H1 (cell line): ENCODE data around the gene FGF10. TPM values are rescaled to one million over a fixed set of nuclear protein-coding genes. Genes with fewer than 3 reads are reported as not detected.

ENCODE experiments used
- CTCF ChIA-PET: fragments of 300-600 bp; sonication (Branson Sonifier 250); formaldehyde crosslinking; loops from one replicate; lab custom pipeline; 2021; ENCODE audit not compliant: partially characterized antibody; lab: Charles Lee
- POLR2A ChIA-PET: fragments of 300-600 bp; sonication (Branson Sonifier 250); formaldehyde crosslinking; loops from one replicate; lab custom pipeline; 2021; ENCODE audit warnings: inconsistent platforms; ENCODE audit not compliant: partially characterized antibody; lab: Charles Lee
- DNase-seq, 2 experiments: peaks; one replicate each; pipeline versions ENCODE4 v3.0.0 to v3.0.0-alpha.2; 2010 to 2022; ENCODE audit warnings: low spot score in 2 of 2, low read depth in 1 of 2, mixed read lengths in 1 of 2
- FAIRE-seq: peaks from 2 replicates; lab custom pipeline; 2011; peaks lifted over from hg19 to GRCh38; lab: Jason Lieb, UNC
- H2AFZ ChIP-seq: 2 replicates; pipeline ENCODE4 v1.8.1; 2012; ENCODE audit warnings: low read length, inconsistent platforms
- H2AK5ac ChIP-seq: 2 replicates; pipeline ENCODE4 v1.6.1; 2013; ENCODE audit warnings: low read depth, low read length
- H2BK120ac ChIP-seq: replicated peaks from 2 replicates; pipeline ENCODE3; 2013; ENCODE audit warnings: low read depth, low read length, inconsistent platforms
- H2BK12ac ChIP-seq: 2 replicates; pipeline ENCODE4 v1.6.1; 2013; ENCODE audit warnings: low read depth, low read length
- H2BK15ac ChIP-seq: 2 replicates; pipeline ENCODE4 v1.6.1; 2013; ENCODE audit warnings: low read length
- H2BK20ac ChIP-seq: 2 replicates; pipeline ENCODE4 v1.6.1; 2013; ENCODE audit warnings: low read length
- H2BK5ac ChIP-seq: 2 replicates; pipeline ENCODE4 v1.6.1; 2013; ENCODE audit warnings: low read depth, low read length
- H3K14ac ChIP-seq: 2 replicates; pipeline ENCODE4 v1.6.1; 2013; ENCODE audit warnings: inconsistent platforms; ENCODE audit not compliant: insufficient read length
- H3K18ac ChIP-seq: 2 replicates; pipeline ENCODE4 v1.6.1; 2013; ENCODE audit warnings: low read length; ENCODE audit errors: extremely low read depth
- H3K23ac ChIP-seq: 2 replicates; pipeline ENCODE4 v1.6.1; 2013; ENCODE audit warnings: inconsistent platforms; ENCODE audit not compliant: insufficient read length
- H3K23me2 ChIP-seq: 2 replicates; pipeline ENCODE4 v1.6.1; 2013; ENCODE audit warnings: low read depth, low read length
- H3K27ac ChIP-seq: 2 replicates; pipeline ENCODE4 v1.6.1; 2011; ENCODE audit warnings: low read depth, low read length, inconsistent platforms
- H3K27me3 ChIP-seq, 4 experiments: replicated peaks in 1 of 4; 1 replicate in 1 of 4; 2 replicates in 3 of 4; pipeline versions ENCODE4 v1.6.1 to v1.8.1; 2011 to 2013; ENCODE audit warnings: low read length in 3 of 4, mild to moderate bottlenecking in 3 of 4, inconsistent platforms in 2 of 4, mixed read lengths in 2 of 4, moderate library complexity in 1 of 4; ENCODE audit not compliant: control insufficient read depth in 3 of 4, insufficient read depth in 3 of 4; ENCODE audit errors: extremely low read depth in 1 of 4
- H3K36me3 ChIP-seq, 4 experiments: 2 replicates each; pipeline versions ENCODE4 v1.6.1 to v1.8.1; 2011 to 2013; ENCODE audit warnings: mild to moderate bottlenecking in 4 of 4, low read length in 3 of 4, moderate library complexity in 2 of 4, control low read depth in 1 of 4, inconsistent platforms in 1 of 4; ENCODE audit not compliant: insufficient read depth in 4 of 4, control insufficient read depth in 2 of 4
- H3K4ac ChIP-seq: replicated peaks from 2 replicates; pipeline ENCODE3; 2013; ENCODE audit warnings: low read length, low read depth, mixed read lengths, inconsistent platforms; ENCODE audit not compliant: insufficient read length
- H3K4me1 ChIP-seq, 4 experiments: replicated peaks in 1 of 4; 1 replicate in 1 of 4; 2 replicates in 3 of 4; pipeline versions ENCODE4 v1.6.1 to v1.8.1; 2011 to 2013; ENCODE audit warnings: low read length in 3 of 4, inconsistent platforms in 2 of 4, mixed read lengths in 1 of 4; ENCODE audit not compliant: insufficient read depth in 4 of 4, control insufficient read depth in 3 of 4
- H3K4me2 ChIP-seq, 2 experiments: 2 replicates each; pipeline versions ENCODE4 v1.6.1 to v1.8.1; 2011 to 2013; ENCODE audit warnings: low read depth in 2 of 2, low read length in 2 of 2, control low read depth in 1 of 2, inconsistent platforms in 1 of 2, mild to moderate bottlenecking in 1 of 2; ENCODE audit not compliant: insufficient read depth in 1 of 2
- H3K4me3 ChIP-seq, 4 experiments: fragments of 200-600, 300-600 bp in 1 of 4; sonication (generic), shearing (Covaris generic), sonication (Bioruptor Twin) in 1 of 4; 2 replicates each; pipeline versions ENCODE4 v1.5.1 to v1.8.1; 2011 to 2016; ENCODE audit warnings: low read length in 4 of 4, low read depth in 3 of 4, control low read depth in 2 of 4, inconsistent platforms in 2 of 4, mild to moderate bottlenecking in 2 of 4, mixed read lengths in 1 of 4, moderate library complexity in 1 of 4; ENCODE audit not compliant: insufficient read depth in 2 of 4; ENCODE audit errors: extremely low read depth in 1 of 4
- H3K56ac ChIP-seq: replicated peaks from 2 replicates; pipeline ENCODE3; 2013; ENCODE audit warnings: low read depth, mild to moderate bottlenecking, mixed read lengths, low read length, inconsistent platforms; ENCODE audit not compliant: insufficient read length
- H3K79me1 ChIP-seq: 2 replicates; pipeline ENCODE4 v1.6.1; 2013; ENCODE audit warnings: low read depth, low read length, control low read depth
- H3K79me2 ChIP-seq, 2 experiments: 2 replicates each; pipeline versions ENCODE4 v1.6.1 to v1.8.1; 2012 to 2013; ENCODE audit warnings: low read length in 2 of 2, mild to moderate bottlenecking in 2 of 2, inconsistent platforms in 1 of 2; ENCODE audit not compliant: insufficient read depth in 2 of 2, control insufficient read depth in 1 of 2
- H3K9ac ChIP-seq, 4 experiments: replicated peaks in 1 of 4; 1 replicate in 1 of 4; 2 replicates in 3 of 4; pipeline versions ENCODE4 v1.6.1 to v1.8.1; 2011 to 2013; ENCODE audit warnings: low read depth in 3 of 4, low read length in 3 of 4, control low read depth in 2 of 4, mild to moderate bottlenecking in 2 of 4, moderate library complexity in 2 of 4, inconsistent platforms in 1 of 4; ENCODE audit errors: extremely low read depth in 1 of 4
- H3K9me3 ChIP-seq, 2 experiments: 2 replicates each; pipeline versions ENCODE4 v1.6.1 to v1.8.1; 2012 to 2013; ENCODE audit warnings: mild to moderate bottlenecking in 2 of 2, moderate library complexity in 2 of 2, control low read depth in 1 of 2, inconsistent platforms in 1 of 2, low read depth in 1 of 2, low read length in 1 of 2, mixed read lengths in 1 of 2; ENCODE audit not compliant: insufficient read depth in 2 of 2
- H4K20me1 ChIP-seq, 2 experiments: replicated peaks in 1 of 2; 2 replicates each; pipeline versions ENCODE3 to v1.8.1; 2011 to 2013; ENCODE audit warnings: inconsistent platforms in 2 of 2, low read length in 2 of 2, mild to moderate bottlenecking in 1 of 2; ENCODE audit not compliant: insufficient read depth in 2 of 2, control insufficient read depth in 1 of 2
- H4K5ac ChIP-seq: 2 replicates; pipeline ENCODE4 v1.6.1; 2013; ENCODE audit warnings: low read length, low read depth, mixed read lengths, inconsistent platforms; ENCODE audit not compliant: insufficient read length
- H4K8ac ChIP-seq: 2 replicates; pipeline ENCODE4 v1.8.0; 2013; ENCODE audit warnings: mild to moderate bottlenecking, moderate library complexity, low read length, inconsistent platforms; ENCODE audit not compliant: insufficient read depth; ENCODE audit errors: extremely low read depth
- H4K91ac ChIP-seq: replicated peaks from 2 replicates; pipeline ENCODE3; 2013; ENCODE audit warnings: low read length, mixed read lengths, inconsistent platforms; ENCODE audit not compliant: insufficient read length
- ATF3 ChIP-seq: IDR thresholded peaks from 2 replicates; pipeline ENCODE4 v1.6.1; 2011; ENCODE audit warnings: low read depth, mild to moderate bottlenecking, low read length; ENCODE audit not compliant: insufficient read depth
- BCL11A ChIP-seq, 2 experiments: IDR thresholded peaks; one replicate each; pipeline ENCODE4 v1.6.1; 2011; ENCODE audit warnings: low read depth in 2 of 2, low read length in 2 of 2, mild to moderate bottlenecking in 2 of 2
- CBX5 ChIP-seq: fragments of 300-800, 300-1000 bp; sonication (generic); IDR thresholded peaks from 2 replicates; pipeline ENCODE4 v1.7.1; 2016; ENCODE audit warnings: antibody characterized with exemption, low read length, low read depth
- CBX8 ChIP-seq: fragments of 300-800, 300-1000 bp; sonication (generic); IDR thresholded peaks from 2 replicates; pipeline ENCODE4 v1.7.1; 2016; ENCODE audit warnings: low read depth, low read length, borderline replicate concordance
- FOSL1 ChIP-seq: IDR thresholded peaks from 2 replicates; pipeline ENCODE4 v1.6.1; 2011; ENCODE audit warnings: mild to moderate bottlenecking, low read depth, low read length, moderate library complexity; ENCODE audit not compliant: insufficient read depth
- HDAC6 ChIP-seq: IDR thresholded peaks from one replicate; pipeline ENCODE4 v1.7.1; 2012; ENCODE audit warnings: low read depth, mild to moderate bottlenecking, inconsistent platforms, low read length, moderate library complexity
- KDM1A ChIP-seq: fragments of 200-600, 300-600 bp; sonication (generic); IDR thresholded peaks from 2 replicates; pipeline ENCODE4 v1.7.1; 2016; ENCODE audit warnings: mild to moderate bottlenecking, low read length, borderline replicate concordance
- KDM4A ChIP-seq: IDR thresholded peaks from one replicate; pipeline ENCODE4 v1.7.1; 2012; ENCODE audit warnings: low read depth, mild to moderate bottlenecking, moderate library complexity, low read length, inconsistent platforms; ENCODE audit not compliant: severe bottlenecking
- MAFK ChIP-seq: IDR thresholded peaks from 2 replicates; pipeline ENCODE4 v1.6.1; 2012; ENCODE audit warnings: low read depth, mild to moderate bottlenecking, improper control_type of control experiment, low read length
- RXRA ChIP-seq: IDR thresholded peaks from 2 replicates; pipeline ENCODE4 v1.6.1; 2011; ENCODE audit warnings: low read depth, mild to moderate bottlenecking, low read length, moderate library complexity; ENCODE audit not compliant: insufficient read depth
- SRF ChIP-seq: IDR thresholded peaks from 2 replicates; pipeline ENCODE4 v1.6.1; 2011; ENCODE audit warnings: mild to moderate bottlenecking, low read depth, low read length, moderate library complexity
- TCF12 ChIP-seq: IDR thresholded peaks from 2 replicates; pipeline ENCODE4 v1.6.1; 2011; ENCODE audit warnings: low read depth, mild to moderate bottlenecking, low read length
- USF2 ChIP-seq: IDR thresholded peaks from 2 replicates; pipeline ENCODE4 v1.6.1; 2011; ENCODE audit warnings: low read length, improper control_type of control experiment
- WGBS, 2 experiments: shearing (Covaris generic) in 1 of 2; methylation state at CpG; one replicate each; pipeline versions ENCODE4 v1.1.6 to v1.1.7; 2013 to 2015; ENCODE audit warnings: low lambda C conversion rate in 2 of 2, mixed read lengths in 2 of 2, inconsistent platforms in 1 of 2, low coverage in 1 of 2, missing lambda C conversion rate in 1 of 2; ENCODE audit not compliant: insufficient replicate concordance in 2 of 2, insufficient coverage in 1 of 2, insufficient read length in 1 of 2; ENCODE audit errors: extremely low coverage in 1 of 2, missing lambda C conversion rate in 1 of 2; 5-methylcytosine and 5-hydroxymethylcytosine counted together
- polyA plus RNA-seq, 7 experiments: library from polyadenylated mRNA; depleted of rRNA in 3 of 7; stranded (reverse) in 5 of 7; unstranded in 2 of 7; fragments of >200 nt in 5 of 7; fragments of 200-250 nt in 2 of 7; gene quantifications; 1 replicate in 5 of 7; 2 replicates in 1 of 7; 4 replicates in 1 of 7; pipeline versions ENCODE4 v1.2.1 to v1.2.3, GENCODE V29; 2011 to 2013; ENCODE audit warnings: missing spikeins in 2 of 7, mixed read lengths in 2 of 7
- total RNA-seq: library from RNA; stranded (reverse); fragmentation: NEBNext Ultra II Directional; extraction: Animal tissue kit (Norgen Biotek cat#: 25700); gene quantifications from 2 replicates; pipeline ENCODE4 v1.2.1, GENCODE V29; 2021

FGF10 gene
- total and polyA plus RNA-seq, 2 of the 8 experiments (the other 6 are each of a cell fraction or from before 2014, with no cell fraction given), result 0.06 to 0.54 TPM

- ChIA-PET POLR2A (no interaction called here), CTCF (no interaction called here)
- H2BK120ac ChIP-seq, result no peak overlapping the region
- no peak overlapping the region for H4K8ac ChIP-seq
- no peaks in the 10 kb centered on the region for H3K36me3 ChIP-seq
- H3K4me3 ChIP-seq, result no peak overlapping the region
- H2BK20ac ChIP-seq, result no peak overlapping the region
- no peaks in the 10 kb centered on the region for H3K79me2 ChIP-seq
- H3K9me3 ChIP-seq, result no peaks in the 10 kb centered on the region
- no peak overlapping the region for H3K4ac ChIP-seq
- H3K18ac ChIP-seq, result no peak overlapping the region
- no peak overlapping the region for H3K56ac ChIP-seq
- no peak overlapping the region for H2AK5ac ChIP-seq
- H2AFZ ChIP-seq, result no peak overlapping the region
- WGBS, 2 experiments, result 92% methylated on average over 2 of the region's 2 CpGs; no CpG with 5 or more reads in 1 of the 2 experiments
- FAIRE-seq (no peak), DNase-seq (no peak)
- no peak overlapping the region for H3K14ac ChIP-seq
- no peak overlapping the region for H3K27ac ChIP-seq
- no peaks in the 10 kb centered on the region for H3K79me1 ChIP-seq
- no peak overlapping the region for H4K91ac ChIP-seq
- peaks cover 0 to 1% (median 0%) of the 10 kb centered on the region in 4 experiments; a peak in 1 of 7 replicates for H3K27me3 ChIP-seq
- no peaks in the 10 kb centered on the region for H3K23me2 ChIP-seq
- no peak overlapping the region for H3K4me2 ChIP-seq
- H3K23ac ChIP-seq, result no peak overlapping the region
- H2BK15ac ChIP-seq, result no peak overlapping the region
- no peak overlapping the region for H2BK5ac ChIP-seq
- H3K4me1 ChIP-seq, result no peaks in the 10 kb centered on the region
- no peak overlapping the region for H3K9ac ChIP-seq
- no peak overlapping the region for H4K5ac ChIP-seq
- H2BK12ac ChIP-seq, result no peak overlapping the region
- no peaks in the 10 kb centered on the region for H4K20me1 ChIP-seq
- TF ChIP-seq USF2, result no peak
- TF ChIP-seq HDAC6, result no peak
- TF ChIP-seq RXRA, result no peak
- no peak for TF ChIP-seq TCF12
- no peak for TF ChIP-seq SRF
- no peak for TF ChIP-seq CBX5
- TF ChIP-seq FOSL1, result no peak
- TF ChIP-seq KDM4A, result no peak
- TF ChIP-seq CBX8, result no peak
- TF ChIP-seq KDM1A, result no peak
- TF ChIP-seq BCL11A (IDR thresholded peaks at IDR 0.05; ENCODE audit: low read depth in 2 of 2, low read length in 2 of 2), result no peak
- no peak for TF ChIP-seq ATF3
- no peak for TF ChIP-seq MAFK
Observed at GRCh38 chr5:44292736-44293135, 96.5 kb downstream of the FGF10 start.
